Type B pancreatic cell (in vitro differentiated cells): Measurements from ENCODE around the gene OTOR. TPM values are rescaled to one million over a fixed set of nuclear protein-coding genes. Genes with fewer than 3 reads are reported as not detected.

ENCODE experiments used
- DNase-seq: peaks from one replicate; pipeline ENCODE4 v3.0.0; 2021; ENCODE audit warnings: mixed read lengths; ENCODE audit not compliant: unreplicated experiment; ENCODE audit errors: extremely low spot score
- H3K27ac Mint-ChIP-seq: 2 replicates; pipeline ENCODE4 v1.8.0; 2021; ENCODE audit warnings: mild to moderate bottlenecking, mixed read lengths
- H3K27me3 Mint-ChIP-seq: 2 replicates; pipeline ENCODE4 v1.8.0; 2021; ENCODE audit warnings: mixed read lengths
- H3K36me3 Mint-ChIP-seq: 2 replicates; pipeline ENCODE4 v1.8.0; 2021; ENCODE audit warnings: mixed read lengths
- H3K4me1 Mint-ChIP-seq: one replicate; pipeline ENCODE4 v1.8.0; 2021; ENCODE audit warnings: mixed read lengths; ENCODE audit not compliant: unreplicated experiment
- H3K4me3 Mint-ChIP-seq: 2 replicates; pipeline ENCODE4 v1.8.0; 2021; ENCODE audit warnings: mild to moderate bottlenecking, mixed read lengths
- H3K9me3 Mint-ChIP-seq: 2 replicates; pipeline ENCODE4 v1.8.0; 2021; ENCODE audit warnings: mixed read lengths
- total RNA-seq: library from RNA; stranded (reverse); gene quantifications from 2 replicates; pipeline ENCODE4 v1.2.1, GENCODE V29; 2021; ENCODE audit warnings: low replicate concordance
- TF ChIP-seq, protein P1 (sequence below): fragments of 200-600 bp; sonication (generic); conservative IDR thresholded peaks from 2 replicates; pipeline ENCODE4 v1.5.0; 2021; ENCODE audit warnings: antibody characterized with exemption, mild to moderate bottlenecking

OTOR gene
- total RNA-seq, 1 donor from 2014 or later, result not detected

DNA sequence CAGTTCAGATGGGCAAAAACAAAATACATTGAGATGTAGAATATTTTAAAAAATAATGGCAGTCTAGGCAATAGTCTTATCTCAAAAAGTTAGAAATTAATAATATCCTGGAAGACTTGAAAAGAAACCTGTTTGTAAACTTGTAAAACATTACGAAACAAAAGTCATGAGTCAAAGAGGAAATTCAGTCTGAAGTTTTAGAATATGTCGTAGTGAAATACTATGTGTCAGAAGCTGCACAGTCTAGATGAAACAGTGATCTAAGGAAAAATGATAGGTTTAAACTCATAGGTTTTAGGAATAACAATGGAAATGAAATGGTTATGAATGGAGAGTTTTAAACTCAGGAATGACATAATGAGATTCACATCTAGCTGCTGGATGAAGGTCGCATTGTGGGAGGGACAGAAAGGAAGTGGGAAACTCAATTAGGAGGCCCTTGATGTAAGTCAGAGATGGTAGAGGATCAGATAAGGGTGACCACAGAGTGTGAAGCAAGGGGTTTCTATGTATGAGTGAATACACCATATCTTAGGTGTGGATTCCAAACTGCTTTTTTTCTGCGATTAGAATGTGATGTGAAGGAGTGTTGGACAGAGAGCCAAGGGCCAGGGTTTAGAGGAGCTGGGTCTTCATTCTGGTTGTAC is 15.5 kb upstream of the OTOR start:
- peaks cover 32% of the 10 kb centered on the region for H3K36me3 Mint-ChIP-seq
- H3K27ac Mint-ChIP-seq, result no peak overlapping the region
- H3K4me3 Mint-ChIP-seq, result no peak overlapping the region
- TF ChIP-seq, protein P1, sequence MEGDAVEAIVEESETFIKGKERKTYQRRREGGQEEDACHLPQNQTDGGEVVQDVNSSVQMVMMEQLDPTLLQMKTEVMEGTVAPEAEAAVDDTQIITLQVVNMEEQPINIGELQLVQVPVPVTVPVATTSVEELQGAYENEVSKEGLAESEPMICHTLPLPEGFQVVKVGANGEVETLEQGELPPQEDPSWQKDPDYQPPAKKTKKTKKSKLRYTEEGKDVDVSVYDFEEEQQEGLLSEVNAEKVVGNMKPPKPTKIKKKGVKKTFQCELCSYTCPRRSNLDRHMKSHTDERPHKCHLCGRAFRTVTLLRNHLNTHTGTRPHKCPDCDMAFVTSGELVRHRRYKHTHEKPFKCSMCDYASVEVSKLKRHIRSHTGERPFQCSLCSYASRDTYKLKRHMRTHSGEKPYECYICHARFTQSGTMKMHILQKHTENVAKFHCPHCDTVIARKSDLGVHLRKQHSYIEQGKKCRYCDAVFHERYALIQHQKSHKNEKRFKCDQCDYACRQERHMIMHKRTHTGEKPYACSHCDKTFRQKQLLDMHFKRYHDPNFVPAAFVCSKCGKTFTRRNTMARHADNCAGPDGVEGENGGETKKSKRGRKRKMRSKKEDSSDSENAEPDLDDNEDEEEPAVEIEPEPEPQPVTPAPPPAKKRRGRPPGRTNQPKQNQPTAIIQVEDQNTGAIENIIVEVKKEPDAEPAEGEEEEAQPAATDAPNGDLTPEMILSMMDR, result no peak
- peaks cover 13% of the 10 kb centered on the region for H3K27me3 Mint-ChIP-seq
- no peak for DNase-seq
- H3K9me3 Mint-ChIP-seq, result peaks cover 5% of the 10 kb centered on the region
- peaks cover 23% of the 10 kb centered on the region for H3K4me1 Mint-ChIP-seq

DNA sequence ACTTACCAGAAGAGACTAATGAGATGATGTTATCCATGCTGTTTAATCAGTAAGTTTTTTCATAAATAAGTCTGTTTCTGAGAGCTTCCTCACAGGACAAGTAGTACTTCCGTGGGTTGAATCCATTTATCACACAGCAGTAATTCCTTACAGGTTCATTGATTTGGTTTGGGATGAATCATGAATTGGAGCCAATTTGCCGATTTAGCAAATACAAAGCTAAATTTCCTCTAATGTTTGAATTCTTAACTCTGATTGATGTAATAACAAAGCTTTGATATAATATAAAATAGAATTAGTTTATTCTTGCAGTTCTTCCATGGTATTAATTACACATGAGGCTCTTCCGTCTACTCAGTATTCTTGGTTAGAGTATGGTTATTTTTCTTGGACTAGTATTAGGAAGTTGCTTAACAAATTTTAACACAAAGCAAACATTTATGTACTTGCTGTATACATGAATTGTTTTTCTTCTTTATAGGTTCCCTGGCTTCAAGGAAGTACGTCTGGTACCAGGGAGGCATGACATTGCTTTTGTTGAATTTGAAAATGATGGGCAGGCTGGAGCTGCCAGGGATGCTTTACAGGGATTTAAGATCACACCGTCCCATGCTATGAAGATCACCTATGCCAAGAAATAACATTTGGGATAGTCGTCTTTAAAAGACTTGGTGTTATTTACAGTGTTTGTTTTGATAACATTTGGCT is 7.6 kb upstream of the OTOR start:
- H3K9me3 Mint-ChIP-seq, result no peaks in the 10 kb centered on the region

DNA sequence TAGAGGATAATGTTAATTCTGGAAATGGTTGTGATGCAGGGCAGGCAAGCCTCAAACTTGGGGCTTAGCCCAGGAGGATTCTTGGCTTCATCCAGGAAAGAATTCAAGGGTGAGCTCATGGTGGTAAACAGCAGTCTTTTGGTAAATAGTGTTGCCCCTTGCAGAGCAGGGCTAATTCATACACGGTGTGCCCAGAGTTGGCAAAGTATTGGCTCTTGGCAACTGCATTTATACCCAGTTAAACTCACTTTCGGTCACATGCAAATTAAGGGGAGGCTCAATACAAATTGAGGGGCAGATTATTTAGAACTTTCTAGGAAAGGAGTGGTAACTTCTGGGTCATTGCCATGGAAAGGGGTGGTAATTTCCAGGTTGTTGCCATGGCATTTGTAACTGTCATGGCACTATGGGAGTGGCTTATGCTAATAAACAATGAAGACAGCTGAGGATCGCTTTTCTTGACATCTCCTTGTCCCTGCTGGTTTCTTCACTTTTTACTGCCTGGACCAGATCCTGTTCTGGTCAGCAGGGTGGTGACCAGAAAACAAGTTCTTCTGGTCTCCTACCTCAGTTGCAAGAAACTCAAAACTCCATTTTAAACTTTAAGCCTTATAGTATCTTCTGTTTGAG is 3.9 kb upstream of the OTOR start:
- DNase-seq, result no peak
- H3K4me3 Mint-ChIP-seq, result no peak overlapping the region
- no peak overlapping the region for H3K27ac Mint-ChIP-seq
- peaks cover 20% of the 10 kb centered on the region for H3K36me3 Mint-ChIP-seq
- TF ChIP-seq, protein P1, result no peak
- H3K27me3 Mint-ChIP-seq, result peaks cover 2% of the 10 kb centered on the region
- no peaks in the 10 kb centered on the region for H3K9me3 Mint-ChIP-seq
- H3K4me1 Mint-ChIP-seq, result no peaks in the 10 kb centered on the region

More for the DNA sequence above, 7.6 kb upstream of the OTOR start:
- Mint-ChIP-seq H3K27ac (no peak overlapping the region), H3K27me3 (no peaks in the 10 kb centered on the region), H3K36me3 (peaks cover 35% of the 10 kb centered on the region), H3K4me1 (no peaks in the 10 kb centered on the region), H3K4me3 (no peak overlapping the region)
- TF ChIP-seq, protein P1, result no peak
- no peak for DNase-seq

DNA sequence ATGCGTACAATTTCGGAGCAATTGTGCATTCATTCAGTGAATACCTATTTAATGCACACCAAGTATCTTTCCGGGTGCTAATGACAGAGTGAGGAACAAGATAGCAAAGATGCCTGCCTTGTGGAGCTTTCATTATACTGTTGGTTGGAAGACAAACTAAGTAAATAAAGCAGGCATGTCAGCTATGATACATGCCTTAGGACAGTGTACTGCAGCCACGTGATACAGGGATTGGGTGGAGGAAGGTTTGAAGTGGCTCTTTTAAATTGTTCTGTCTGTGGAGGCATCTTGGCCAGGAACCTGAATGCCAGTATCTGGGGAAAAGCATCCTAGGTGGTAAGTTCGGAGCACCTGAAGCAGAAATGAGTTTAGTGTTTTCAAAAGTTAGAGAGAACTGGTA is 3.0 kb upstream of the OTOR start:
- TF ChIP-seq, protein P1, result no peak
- Mint-ChIP-seq H3K27ac (no peak overlapping the region), H3K36me3 (peaks cover 13% of the 10 kb centered on the region), H3K4me3 (no peak overlapping the region), H3K4me1 (no peaks in the 10 kb centered on the region), H3K9me3 (no peaks in the 10 kb centered on the region), H3K27me3 (peaks cover 5% of the 10 kb centered on the region)
- DNase-seq, result no peak

DNA sequence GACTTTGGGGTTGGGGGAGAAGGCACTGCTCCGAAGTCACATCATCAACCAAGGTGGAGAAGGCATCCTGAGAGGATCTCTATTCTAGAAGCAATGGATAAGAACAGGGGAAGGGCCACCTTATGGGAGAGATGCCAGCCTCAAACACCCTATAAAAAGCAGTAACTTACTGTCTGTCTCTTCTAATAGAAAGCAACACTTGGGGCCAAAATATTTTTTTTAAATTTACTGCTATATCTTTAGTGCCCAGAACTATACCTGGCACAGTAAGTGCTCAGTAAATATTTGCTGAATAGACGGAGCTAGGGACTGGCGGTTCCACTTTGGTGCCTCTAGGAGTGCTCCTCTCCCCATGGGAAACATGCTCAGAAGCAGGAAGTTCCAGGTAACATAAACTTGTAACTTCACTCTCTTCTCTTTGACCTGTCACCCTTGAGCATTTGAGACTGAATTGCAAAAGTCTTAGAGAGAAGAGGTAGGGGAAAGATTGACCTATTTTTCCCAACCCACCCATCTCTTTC is 807 bp upstream of the OTOR start:
- DNase-seq, result no peak
- H3K4me1 Mint-ChIP-seq, result no peaks in the 10 kb centered on the region
- peaks cover 5% of the 10 kb centered on the region for H3K27me3 Mint-ChIP-seq
- H3K27ac Mint-ChIP-seq, result no peak overlapping the region
- no peaks in the 10 kb centered on the region for H3K36me3 Mint-ChIP-seq
- no peaks in the 10 kb centered on the region for H3K9me3 Mint-ChIP-seq
- no peak overlapping the region for H3K4me3 Mint-ChIP-seq
- TF ChIP-seq, protein P1, result peak; percentile 24
